Stimulated activated naive CD8-positive, alpha-beta T cell treated with anti-CD3 and anti-CD28 coated beads, Interleukin-15, Interleukin-2, amounts not matched to agents 100 ng/mL and 50 ng/mL, for 24 hours (primary cell): ENCODE measurements around the gene LCP2.

Source experiments
- H3K27ac Mint-ChIP-seq: one replicate; pipeline ENCODE4 v1.8.0; 2021; ENCODE audit warnings: mild to moderate bottlenecking, mixed read lengths
- H3K27me3 Mint-ChIP-seq: one replicate; pipeline ENCODE4 v1.8.0; 2021; ENCODE audit warnings: mixed read lengths
- H3K36me3 Mint-ChIP-seq: one replicate; pipeline ENCODE4 v1.8.0; 2021; ENCODE audit warnings: low read depth, mixed read lengths
- H3K4me1 Mint-ChIP-seq: one replicate; pipeline ENCODE4 v1.8.0; 2021; ENCODE audit warnings: low read depth, mixed read lengths
- H3K4me3 Mint-ChIP-seq: one replicate; pipeline ENCODE4 v1.8.0; 2021; ENCODE audit warnings: mild to moderate bottlenecking, mixed read lengths
- H3K9me3 Mint-ChIP-seq: one replicate; pipeline ENCODE4 v1.8.0; 2021; ENCODE audit warnings: mixed read lengths

The LCP2 gene

GRCh38 chr5:170218726-170219125 is 78.9 kb downstream of the LCP2 start:
- no peaks in the 10 kb centered on the region for H3K36me3 Mint-ChIP-seq
- H3K9me3 Mint-ChIP-seq = no peaks in the 10 kb centered on the region
- no peaks in the 10 kb centered on the region for H3K4me1 Mint-ChIP-seq
- H3K4me3 Mint-ChIP-seq = no peak overlapping the region
- H3K27ac Mint-ChIP-seq = no peak overlapping the region
- H3K27me3 Mint-ChIP-seq = peaks cover 2% of the 10 kb centered on the region

DNA sequence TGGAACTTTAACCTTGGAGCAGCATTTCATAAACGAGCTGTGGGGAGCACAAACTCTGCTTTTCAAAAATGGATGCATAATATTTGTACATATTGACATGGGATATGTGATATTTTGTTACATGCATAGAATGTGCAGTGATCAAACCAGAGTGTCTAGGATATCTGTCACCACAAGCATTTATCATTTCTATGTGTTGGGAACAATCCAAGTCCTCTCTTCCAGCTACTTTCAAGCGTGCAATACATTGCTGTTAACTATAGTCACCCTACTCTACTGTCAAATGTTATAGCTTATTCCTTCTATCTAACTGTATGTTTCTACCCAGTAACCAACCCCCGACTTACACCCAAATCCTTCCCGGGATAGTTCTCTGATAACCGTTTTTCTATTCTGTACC is 79.7 kb downstream of the LCP2 start:
- Mint-ChIP-seq H3K36me3 (no peaks in the 10 kb centered on the region), H3K9me3 (no peaks in the 10 kb centered on the region), H3K4me3 (no peak overlapping the region), H3K27me3 (peaks cover 2% of the 10 kb centered on the region), H3K4me1 (no peaks in the 10 kb centered on the region), H3K27ac (no peak overlapping the region)

- H3K36me3 Mint-ChIP-seq = no peaks in the 10 kb centered on the region
- H3K9me3 Mint-ChIP-seq = no peaks in the 10 kb centered on the region
- no peaks in the 10 kb centered on the region for H3K4me1 Mint-ChIP-seq
- peaks cover 2% of the 10 kb centered on the region for H3K27me3 Mint-ChIP-seq
- no peak overlapping the region for H3K4me3 Mint-ChIP-seq
- H3K27ac Mint-ChIP-seq = no peak overlapping the region
These were observed 81.2 kb downstream of the LCP2 start for GRCh38 chr5:170216257-170216864.

DNA sequence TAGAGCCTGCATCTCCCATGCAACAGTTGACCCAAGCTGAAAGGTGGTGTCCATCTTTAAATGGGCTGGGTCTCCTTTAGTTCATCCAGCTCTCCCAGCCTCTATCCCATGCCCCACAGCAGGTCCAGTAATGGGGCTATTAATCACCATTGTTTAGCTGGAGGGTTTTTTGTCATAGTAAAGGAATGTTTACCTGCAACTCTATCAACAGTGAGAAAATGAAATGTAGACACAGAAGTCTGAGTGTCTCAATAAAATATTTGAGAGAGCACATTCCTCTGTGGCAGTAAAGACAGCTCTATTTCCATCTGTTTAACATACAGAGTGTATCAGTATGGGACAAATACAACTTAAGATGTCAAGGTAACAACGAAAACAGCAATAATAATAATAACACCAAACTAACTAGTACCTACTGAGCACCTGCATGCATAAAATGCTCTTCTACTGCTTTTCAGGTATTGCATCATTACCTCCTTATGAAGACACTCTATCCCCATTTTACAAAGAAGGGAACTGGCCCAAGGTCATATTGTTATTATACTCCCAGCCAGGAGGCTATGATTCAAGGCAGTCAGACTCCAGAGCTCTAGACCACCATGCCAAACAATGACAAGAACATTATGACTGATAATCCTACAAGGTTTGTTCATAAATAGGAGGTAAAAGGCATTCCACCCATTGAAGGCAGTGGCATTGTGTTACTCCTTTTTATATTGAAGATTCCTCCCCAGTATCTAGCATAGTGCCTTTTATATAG is 85.8 kb downstream of the LCP2 start:
- no peak overlapping the region for H3K4me3 Mint-ChIP-seq
- no peaks in the 10 kb centered on the region for H3K4me1 Mint-ChIP-seq
- peaks cover 18% of the 10 kb centered on the region for H3K27me3 Mint-ChIP-seq
- no peaks in the 10 kb centered on the region for H3K36me3 Mint-ChIP-seq
- H3K27ac Mint-ChIP-seq = no peak overlapping the region
- H3K9me3 Mint-ChIP-seq = no peaks in the 10 kb centered on the region

DNA sequence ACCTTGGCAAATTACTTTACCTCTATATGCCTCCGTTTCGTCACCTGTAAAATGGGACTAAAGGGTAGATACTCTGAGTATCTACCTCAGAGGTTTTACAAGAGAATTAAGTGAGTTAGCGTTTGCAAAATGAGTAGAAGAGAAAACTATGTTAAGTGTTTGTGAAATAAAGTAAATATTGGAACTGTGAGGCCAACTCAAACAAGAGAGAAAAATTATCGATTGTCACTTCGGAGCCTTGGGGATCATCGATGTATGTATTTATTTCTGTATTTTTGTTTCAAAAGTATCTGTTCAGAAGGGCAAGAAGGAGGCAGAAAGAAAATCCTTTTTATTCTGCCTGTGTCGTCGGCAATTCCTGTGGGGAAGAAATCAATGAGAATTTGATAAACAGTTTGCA is 90.6 kb downstream of the LCP2 start:
- Mint-ChIP-seq H3K27me3 (peaks cover 30% of the 10 kb centered on the region), H3K4me3 (no peak overlapping the region), H3K9me3 (no peaks in the 10 kb centered on the region), H3K27ac (no peak overlapping the region), H3K4me1 (no peaks in the 10 kb centered on the region), H3K36me3 (no peaks in the 10 kb centered on the region)

DNA sequence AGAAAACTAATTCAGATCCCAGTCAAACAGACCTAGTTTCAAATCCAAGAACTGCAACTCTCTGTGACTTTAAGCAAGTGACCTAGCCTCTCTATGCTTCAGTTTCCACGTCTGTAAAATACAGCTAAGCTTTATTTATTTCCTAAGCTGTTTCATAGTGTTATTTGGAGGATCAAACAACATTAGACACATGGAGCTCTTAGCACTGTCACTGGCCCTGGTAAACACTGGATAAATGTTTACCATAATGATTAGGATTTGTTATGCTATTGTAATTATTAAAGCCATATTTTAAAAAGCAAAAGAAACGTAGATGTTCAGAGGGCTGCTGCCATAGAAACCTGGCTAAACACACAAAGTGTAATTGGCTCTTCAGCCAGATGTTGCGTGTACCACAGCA is 91.4 kb downstream of the LCP2 start:
- Mint-ChIP-seq H3K4me1 (no peaks in the 10 kb centered on the region), H3K27ac (no peak overlapping the region), H3K27me3 (peaks cover 30% of the 10 kb centered on the region), H3K4me3 (no peak overlapping the region), H3K36me3 (no peaks in the 10 kb centered on the region), H3K9me3 (no peaks in the 10 kb centered on the region)

DNA sequence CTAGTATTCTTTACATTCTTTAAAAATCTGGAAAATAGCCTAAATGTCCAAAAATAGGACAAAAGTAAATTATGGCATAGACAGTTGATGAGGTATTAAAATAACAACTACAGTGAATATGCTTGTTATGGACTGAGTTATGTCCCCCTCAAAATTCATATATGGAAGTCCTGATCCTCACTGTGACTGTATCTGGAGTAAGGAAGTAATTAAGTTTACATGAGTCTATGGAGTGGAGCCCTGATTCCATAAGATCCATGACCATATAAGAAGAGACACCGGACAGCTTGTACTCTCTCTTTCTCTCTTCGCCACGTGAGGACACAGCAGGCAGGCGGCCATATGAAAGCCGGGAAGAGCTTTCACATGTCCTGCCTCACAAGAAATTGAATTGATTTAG is 93.4 kb downstream of the LCP2 start:
- Mint-ChIP-seq H3K4me3 (no peak overlapping the region), H3K27ac (no peak overlapping the region), H3K9me3 (no peaks in the 10 kb centered on the region), H3K36me3 (no peaks in the 10 kb centered on the region), H3K27me3 (peaks cover 22% of the 10 kb centered on the region), H3K4me1 (no peaks in the 10 kb centered on the region)

DNA sequence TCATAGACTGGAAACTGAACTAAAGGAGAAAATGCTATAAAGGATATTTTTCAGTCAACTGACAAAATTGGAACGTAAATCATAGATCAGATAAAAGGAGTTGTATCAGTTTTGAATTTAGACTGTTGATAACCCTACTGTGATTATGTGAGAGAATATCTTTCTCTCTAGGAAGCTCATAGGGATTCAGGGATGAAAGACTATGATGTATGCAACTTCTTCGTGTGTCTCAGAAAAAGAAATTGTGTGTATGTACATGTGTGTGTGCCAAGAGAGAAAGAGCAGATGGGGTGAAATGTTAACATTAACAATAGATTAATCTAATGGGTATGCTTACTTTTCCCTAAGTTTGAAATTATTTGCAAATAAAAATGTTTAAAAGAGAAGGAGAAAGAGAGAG is 95.5 kb downstream of the LCP2 start:
- no peaks in the 10 kb centered on the region for H3K36me3 Mint-ChIP-seq
- no peaks in the 10 kb centered on the region for H3K9me3 Mint-ChIP-seq
- no peak overlapping the region for H3K27ac Mint-ChIP-seq
- H3K4me3 Mint-ChIP-seq = no peak overlapping the region
- peaks cover 18% of the 10 kb centered on the region for H3K27me3 Mint-ChIP-seq
- H3K4me1 Mint-ChIP-seq = no peaks in the 10 kb centered on the region

DNA sequence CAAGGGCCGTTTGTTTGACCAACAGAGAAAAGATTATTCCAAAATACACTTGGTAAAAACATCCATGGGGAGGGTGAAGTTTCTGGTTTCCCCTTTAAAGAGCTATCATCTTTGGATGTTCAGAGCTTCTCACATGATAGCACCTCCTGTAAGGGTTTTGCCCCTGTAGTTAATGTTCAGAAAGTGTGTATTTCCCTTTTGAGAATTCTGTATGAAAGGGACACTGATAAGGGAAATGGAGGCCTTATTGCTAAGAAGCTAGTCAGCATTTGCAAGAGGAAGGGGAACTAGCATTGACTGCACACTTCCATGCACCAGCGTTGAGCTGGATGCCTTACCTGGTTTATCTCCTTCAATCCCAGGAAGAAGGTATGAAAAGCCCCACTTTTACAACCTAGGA is 96.3 kb downstream of the LCP2 start:
- Mint-ChIP-seq H3K27ac (no peak overlapping the region), H3K9me3 (no peaks in the 10 kb centered on the region), H3K27me3 (peaks cover 18% of the 10 kb centered on the region), H3K4me1 (no peaks in the 10 kb centered on the region), H3K4me3 (no peak overlapping the region), H3K36me3 (no peaks in the 10 kb centered on the region)

GRCh38 chr5:170200876-170201275 is 96.7 kb downstream of the LCP2 start:
- H3K36me3 Mint-ChIP-seq = no peaks in the 10 kb centered on the region
- peaks cover 15% of the 10 kb centered on the region for H3K27me3 Mint-ChIP-seq
- H3K4me3 Mint-ChIP-seq = no peak overlapping the region
- H3K9me3 Mint-ChIP-seq = no peaks in the 10 kb centered on the region
- no peak overlapping the region for H3K27ac Mint-ChIP-seq
- H3K4me1 Mint-ChIP-seq = no peaks in the 10 kb centered on the region
